NB4 (cell line): Measurements from ENCODE around the gene TUBGCP5.

Source experiments
- POLR2A ChIP-seq: IDR thresholded peaks from 2 replicates; pipeline ENCODE4 v1.6.1; 2011; ENCODE audit warnings: mild to moderate bottlenecking; ENCODE audit not compliant: insufficient read length; ENCODE audit errors: extremely low read depth
- TF ChIP-seq, protein P1 (sequence below): IDR thresholded peaks from one replicate; pipeline ENCODE4 v1.5.1; 2012; ENCODE audit warnings: low read depth, low read length
- TF ChIP-seq, protein P2 (sequence below): IDR thresholded peaks from 2 replicates; pipeline ENCODE4 v1.6.1; 2011; ENCODE audit warnings: low read depth, low read length

- TF ChIP-seq, protein P1, sequence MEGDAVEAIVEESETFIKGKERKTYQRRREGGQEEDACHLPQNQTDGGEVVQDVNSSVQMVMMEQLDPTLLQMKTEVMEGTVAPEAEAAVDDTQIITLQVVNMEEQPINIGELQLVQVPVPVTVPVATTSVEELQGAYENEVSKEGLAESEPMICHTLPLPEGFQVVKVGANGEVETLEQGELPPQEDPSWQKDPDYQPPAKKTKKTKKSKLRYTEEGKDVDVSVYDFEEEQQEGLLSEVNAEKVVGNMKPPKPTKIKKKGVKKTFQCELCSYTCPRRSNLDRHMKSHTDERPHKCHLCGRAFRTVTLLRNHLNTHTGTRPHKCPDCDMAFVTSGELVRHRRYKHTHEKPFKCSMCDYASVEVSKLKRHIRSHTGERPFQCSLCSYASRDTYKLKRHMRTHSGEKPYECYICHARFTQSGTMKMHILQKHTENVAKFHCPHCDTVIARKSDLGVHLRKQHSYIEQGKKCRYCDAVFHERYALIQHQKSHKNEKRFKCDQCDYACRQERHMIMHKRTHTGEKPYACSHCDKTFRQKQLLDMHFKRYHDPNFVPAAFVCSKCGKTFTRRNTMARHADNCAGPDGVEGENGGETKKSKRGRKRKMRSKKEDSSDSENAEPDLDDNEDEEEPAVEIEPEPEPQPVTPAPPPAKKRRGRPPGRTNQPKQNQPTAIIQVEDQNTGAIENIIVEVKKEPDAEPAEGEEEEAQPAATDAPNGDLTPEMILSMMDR, result no peak
- no peak for TF ChIP-seq POLR2A
- TF ChIP-seq, protein P2, sequence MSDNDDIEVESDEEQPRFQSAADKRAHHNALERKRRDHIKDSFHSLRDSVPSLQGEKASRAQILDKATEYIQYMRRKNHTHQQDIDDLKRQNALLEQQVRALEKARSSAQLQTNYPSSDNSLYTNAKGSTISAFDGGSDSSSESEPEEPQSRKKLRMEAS, result no peak
These were observed 66.1 kb downstream of the TUBGCP5 start for GRCh38 chr15:22973286-22973685.
